Suprapubic skin (tissue), 4 donors: Measurements from ENCODE around the gene NAA80.

Experiments used
- EP300 ChIP-seq: sonication (generic); formaldehyde crosslinking; IDR thresholded peaks from one replicate; pipeline ENCODE4 v1.6.1; 2017; ENCODE audit warnings: antibody characterized with exemption
- POLR2A ChIP-seq, 2 donors: fragments of 450-650 bp; IDR thresholded peaks; one replicate each; pipeline ENCODE4 v1.6.1; 2017; ENCODE audit warnings: antibody characterized with exemption in 2 of 2, mild to moderate bottlenecking in 2 of 2, moderate library complexity in 2 of 2
- POLR2AphosphoS5 ChIP-seq, 3 donors: sonication (generic); formaldehyde crosslinking; IDR thresholded peaks; one replicate each; pipeline ENCODE4 v1.6.1; 2017; ENCODE audit warnings: antibody characterized with exemption in 3 of 3
- TF ChIP-seq, protein P1 (sequence below), 2 donors: fragments of 200-600 bp in 1 of 2; fragments of 450-650 bp in 1 of 2; sonication (generic) in 1 of 2; IDR thresholded peaks; one replicate each; pipeline ENCODE4 v1.5.1; 2016 to 2019; ENCODE audit warnings: antibody characterized with exemption in 2 of 2, mild to moderate bottlenecking in 1 of 2, moderate library complexity in 1 of 2

DNA sequence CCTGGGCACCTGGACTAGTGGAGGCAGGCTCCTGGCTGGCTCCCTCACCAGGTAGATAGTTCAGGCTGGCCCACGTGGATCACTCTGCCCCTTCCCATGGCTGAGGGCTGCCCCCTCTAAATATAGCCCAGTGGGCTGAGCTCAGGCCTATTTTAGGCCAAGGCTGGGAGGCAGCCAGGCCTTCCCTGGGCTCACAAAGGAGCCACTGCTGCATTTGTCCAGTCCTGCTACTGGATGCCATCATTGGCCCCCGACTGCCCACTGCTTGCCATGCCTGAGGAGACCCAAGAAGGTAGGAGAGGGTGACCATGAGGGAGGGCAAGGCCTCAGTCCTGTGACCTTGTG, 20.4 kb downstream of the NAA80 start, which contains the start of gene LSMEM2:
- TF ChIP-seq, protein P1, sequence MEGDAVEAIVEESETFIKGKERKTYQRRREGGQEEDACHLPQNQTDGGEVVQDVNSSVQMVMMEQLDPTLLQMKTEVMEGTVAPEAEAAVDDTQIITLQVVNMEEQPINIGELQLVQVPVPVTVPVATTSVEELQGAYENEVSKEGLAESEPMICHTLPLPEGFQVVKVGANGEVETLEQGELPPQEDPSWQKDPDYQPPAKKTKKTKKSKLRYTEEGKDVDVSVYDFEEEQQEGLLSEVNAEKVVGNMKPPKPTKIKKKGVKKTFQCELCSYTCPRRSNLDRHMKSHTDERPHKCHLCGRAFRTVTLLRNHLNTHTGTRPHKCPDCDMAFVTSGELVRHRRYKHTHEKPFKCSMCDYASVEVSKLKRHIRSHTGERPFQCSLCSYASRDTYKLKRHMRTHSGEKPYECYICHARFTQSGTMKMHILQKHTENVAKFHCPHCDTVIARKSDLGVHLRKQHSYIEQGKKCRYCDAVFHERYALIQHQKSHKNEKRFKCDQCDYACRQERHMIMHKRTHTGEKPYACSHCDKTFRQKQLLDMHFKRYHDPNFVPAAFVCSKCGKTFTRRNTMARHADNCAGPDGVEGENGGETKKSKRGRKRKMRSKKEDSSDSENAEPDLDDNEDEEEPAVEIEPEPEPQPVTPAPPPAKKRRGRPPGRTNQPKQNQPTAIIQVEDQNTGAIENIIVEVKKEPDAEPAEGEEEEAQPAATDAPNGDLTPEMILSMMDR (IDR thresholded peaks at IDR 0.05) = no peak
- TF ChIP-seq EP300 = no peak
- no peak for TF ChIP-seq POLR2A (IDR thresholded peaks at IDR 0.05)
- TF ChIP-seq POLR2AphosphoS5 (IDR thresholded peaks at IDR 0.05) = no peak
